ENCODE data around the gene LCN15. TPM values are rescaled to one million over a fixed set of nuclear protein-coding genes. Genes with fewer than 3 reads are reported as not detected.
"Not testable (repeated sequence)": the region's sequence is repeated elsewhere in the genome, so short reads cannot be mapped to it uniquely, and the experiment has no call there.

LCN15 gene
- total and polyA plus RNA-seq, 2 of the 13 experiments (the other 11 are each of a cell fraction or from before 2014, with no cell fraction given) = 1.3 to 53.7 TPM

- TF ChIP-seq HNF1B (CRISPR knock-in tag; IDR thresholded peaks at IDR 0.05) = peak; percentile 94
- TF ChIP-seq ZNF615 (CRISPR knock-in tag; IDR thresholded peaks at IDR 0.05; ENCODE audit: borderline replicate concordance) = peak; percentile 16; the same call in 1 of the 2 replicates
- TF ChIP-seq FOXA1 (IDR thresholded peaks at IDR 0.05); HNF4G (CRISPR knock-in tag; IDR thresholded peaks at IDR 0.05; ENCODE audit: borderline replicate concordance, low read depth): not testable (repeated sequence)
- TF ChIP-seq FOXA1 (CRISPR knock-in tag; IDR thresholded peaks at IDR 0.05) = peak; percentile 41; the same call in 1 of the 2 replicates
- 0 out of 2 replicates have a peak, but pooled peaks have one; percentile 5 for TF ChIP-seq ZFP90 (CRISPR knock-in tag; IDR thresholded peaks at IDR 0.05; ENCODE audit: borderline replicate concordance)
- peak; percentile 30 for TF ChIP-seq ASH2L (IDR thresholded peaks at IDR 0.05; ENCODE audit: insufficient read length, low read depth, low read length)
- TF ChIP-seq ZFP1 (CRISPR knock-in tag; IDR thresholded peaks at IDR 0.05) = peak; percentile 96
- TF ChIP-seq ZNF503 (CRISPR knock-in tag; IDR thresholded peaks at IDR 0.05) = peak; percentile 85
- TF ChIP-seq ZFP91 (CRISPR knock-in tag; IDR thresholded peaks at IDR 0.05; ENCODE audit: borderline replicate concordance) = peak; percentile 53; the same call in 1 of the 2 replicates
- 0 out of 2 replicates have a peak, but pooled peaks have one; percentile 71 for TF ChIP-seq ZNF784 (CRISPR knock-in tag; IDR thresholded peaks at IDR 0.05; ENCODE audit: borderline replicate concordance)
- peak; percentile 57; the same call in 1 of the 2 replicates for TF ChIP-seq ZNF746 (CRISPR knock-in tag; IDR thresholded peaks at IDR 0.05)
- TF ChIP-seq ZNF224 (CRISPR knock-in tag; IDR thresholded peaks at IDR 0.05) = peak; percentile 78; the same call in 1 of the 2 replicates
- TF ChIP-seq JUND (CRISPR knock-in tag; IDR thresholded peaks at IDR 0.05) = peak; percentile 39; the same call in 1 of the 2 replicates
- TF ChIP-seq SIN3A (IDR thresholded peaks at IDR 0.05; ENCODE audit: borderline replicate concordance, low read depth, low read length) = 0 out of 2 replicates have a peak, but pooled peaks have one; percentile 27
- TF ChIP-seq ZNF747 (CRISPR knock-in tag; IDR thresholded peaks at IDR 0.05; ENCODE audit: borderline replicate concordance) = peak; percentile 55; the same call in 1 of the 2 replicates
- TF ChIP-seq HNF4G (IDR thresholded peaks at IDR 0.05; ENCODE audit: borderline replicate concordance, low read depth, low read length) = 0 out of 2 replicates have a peak, but pooled peaks have one; percentile 10
- TF ChIP-seq ZNF430 (CRISPR knock-in tag; IDR thresholded peaks at IDR 0.05) = peak; percentile 74; the same call in 1 of the 2 replicates
- TF ChIP-seq ZNF766 (CRISPR knock-in tag; IDR thresholded peaks at IDR 0.05; ENCODE audit: borderline replicate concordance) = peak; percentile 64; the same call in 1 of the 2 replicates
- 0 out of 2 replicates have a peak, but pooled peaks have one; percentile 24 for TF ChIP-seq HNRNPL (IDR thresholded peaks at IDR 0.05; ENCODE audit: low read depth, low read length)
Measured at GRCh38 chr9:136788644-136789522, 24.6 kb upstream of the LCN15 start (continued).
